GM12872 (cell line): Measurements from ENCODE around the gene EPHA4.

ENCODE experiments used
- TF ChIP-seq, protein P1 (sequence below): IDR thresholded peaks from 3 replicates; pipeline ENCODE4 v1.5.1; 2011; ENCODE audit warnings: low read depth, mild to moderate bottlenecking, low read length, moderate library complexity; ENCODE audit not compliant: insufficient read depth

Gene EPHA4

DNA sequence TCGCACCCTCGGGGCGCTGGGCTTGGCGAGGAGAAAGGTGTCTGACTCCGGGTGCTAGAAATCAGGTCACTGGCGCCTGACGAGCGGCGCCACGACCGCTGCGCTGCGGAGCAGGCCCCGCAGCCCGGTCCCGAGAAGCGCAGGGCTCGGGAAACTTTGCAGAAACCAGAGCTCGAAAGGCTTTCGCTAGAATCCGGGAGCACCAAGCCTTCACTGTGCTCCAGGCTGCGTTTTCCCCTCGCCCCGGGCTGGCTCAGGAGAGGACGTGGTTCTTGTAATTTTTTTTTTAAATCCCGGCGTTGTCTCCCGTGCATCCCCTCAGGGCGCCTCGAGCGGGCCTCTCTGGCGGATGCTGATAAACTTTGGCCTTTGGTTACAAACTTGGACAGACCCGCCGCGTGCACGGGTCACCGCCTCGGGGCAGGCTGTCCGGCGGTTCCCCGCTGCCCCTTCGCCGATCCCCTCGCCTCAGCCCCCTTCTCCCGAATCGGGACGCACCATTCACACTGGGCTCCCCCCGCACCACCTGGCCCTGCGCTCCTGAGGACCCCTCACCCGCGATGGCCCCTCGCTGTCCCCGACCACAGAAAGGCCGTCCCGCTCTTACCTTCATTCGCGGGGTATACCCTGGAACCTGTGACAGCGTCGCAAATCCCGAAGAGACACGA, 419 bp downstream of the EPHA4 start:
- TF ChIP-seq, protein P1, sequence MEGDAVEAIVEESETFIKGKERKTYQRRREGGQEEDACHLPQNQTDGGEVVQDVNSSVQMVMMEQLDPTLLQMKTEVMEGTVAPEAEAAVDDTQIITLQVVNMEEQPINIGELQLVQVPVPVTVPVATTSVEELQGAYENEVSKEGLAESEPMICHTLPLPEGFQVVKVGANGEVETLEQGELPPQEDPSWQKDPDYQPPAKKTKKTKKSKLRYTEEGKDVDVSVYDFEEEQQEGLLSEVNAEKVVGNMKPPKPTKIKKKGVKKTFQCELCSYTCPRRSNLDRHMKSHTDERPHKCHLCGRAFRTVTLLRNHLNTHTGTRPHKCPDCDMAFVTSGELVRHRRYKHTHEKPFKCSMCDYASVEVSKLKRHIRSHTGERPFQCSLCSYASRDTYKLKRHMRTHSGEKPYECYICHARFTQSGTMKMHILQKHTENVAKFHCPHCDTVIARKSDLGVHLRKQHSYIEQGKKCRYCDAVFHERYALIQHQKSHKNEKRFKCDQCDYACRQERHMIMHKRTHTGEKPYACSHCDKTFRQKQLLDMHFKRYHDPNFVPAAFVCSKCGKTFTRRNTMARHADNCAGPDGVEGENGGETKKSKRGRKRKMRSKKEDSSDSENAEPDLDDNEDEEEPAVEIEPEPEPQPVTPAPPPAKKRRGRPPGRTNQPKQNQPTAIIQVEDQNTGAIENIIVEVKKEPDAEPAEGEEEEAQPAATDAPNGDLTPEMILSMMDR, result no peak

DNA sequence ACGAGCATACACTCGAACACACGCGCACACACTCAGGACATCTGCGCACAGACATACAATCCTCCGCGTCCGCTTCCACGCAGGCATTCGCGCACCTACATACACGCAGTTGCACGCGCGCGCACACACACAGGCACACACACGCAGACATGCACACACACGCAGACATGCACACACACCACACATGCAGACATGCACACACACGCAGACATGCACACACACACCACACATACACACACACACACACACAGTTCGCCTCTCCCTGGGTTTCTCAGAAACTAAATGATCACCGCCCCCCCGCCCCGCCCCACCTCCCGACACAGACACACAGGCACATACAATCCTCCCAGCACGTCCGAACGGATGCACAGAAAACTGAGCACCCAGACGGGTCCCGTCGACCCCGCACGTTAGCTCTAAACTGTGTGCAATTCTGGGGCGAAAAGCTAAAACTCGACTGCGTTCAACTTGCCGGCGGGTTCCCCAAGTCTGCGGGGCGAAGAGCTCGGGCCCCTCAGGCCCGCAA, 1.0 kb downstream of the EPHA4 start:
- TF ChIP-seq, protein P1, result no peak

GRCh38 chr2:221570321-221570935, 1.7 kb downstream of the EPHA4 start:
- TF ChIP-seq, protein P1, result no peak

- TF ChIP-seq, protein P1, result no peak
These were observed 2.2 kb downstream of the EPHA4 start for GRCh38 chr2:221569871-221570270.

- TF ChIP-seq, protein P1, result no peak
These were observed 2.7 kb downstream of the EPHA4 start for GRCh38 chr2:221569425-221569845.

DNA sequence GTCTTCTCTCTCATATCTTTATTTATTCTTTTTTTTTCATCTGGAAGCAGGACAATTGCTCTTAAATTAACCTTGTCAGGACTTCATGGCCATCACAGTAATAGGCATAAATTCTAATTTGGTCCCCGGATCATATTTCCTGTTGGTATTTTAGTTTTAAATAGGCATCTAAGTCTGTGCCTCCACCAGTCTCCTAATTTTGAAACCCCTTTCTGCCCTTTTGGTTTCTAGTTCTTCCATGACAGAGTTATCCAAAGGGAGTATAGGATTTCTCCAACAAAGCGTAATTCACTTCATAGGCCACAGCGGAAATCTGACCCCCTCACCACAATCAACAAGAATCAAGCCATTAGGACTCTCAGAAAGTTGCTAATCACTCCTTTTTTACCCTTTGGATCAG, 3.8 kb downstream of the EPHA4 start:
- TF ChIP-seq, protein P1, result no peak

DNA sequence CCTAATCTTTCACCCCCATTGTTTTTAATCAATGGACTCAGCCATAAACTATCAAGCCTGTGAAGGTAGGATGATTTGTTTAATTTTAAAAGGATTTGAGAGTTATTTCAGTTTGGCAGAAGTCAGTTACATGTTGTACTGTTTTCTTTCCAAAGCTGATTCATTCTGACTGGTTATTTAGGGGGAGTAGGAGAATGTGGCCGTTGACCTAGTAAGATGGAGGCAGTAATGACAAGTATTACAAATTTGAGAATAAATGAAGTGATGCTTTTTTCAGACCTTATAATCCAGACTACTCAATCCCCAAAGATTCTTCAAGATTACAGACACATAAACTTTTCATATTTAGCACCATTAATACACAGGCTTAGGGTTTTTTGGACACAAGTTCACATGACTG, 4.3 kb downstream of the EPHA4 start:
- TF ChIP-seq, protein P1, result no peak
